Measurements from ENCODE around the gene MCRIP2. TPM values are rescaled to one million over a fixed set of nuclear protein-coding genes. Genes with fewer than 3 reads are reported as not detected.
"Not testable (repeated sequence)": the region's sequence is repeated elsewhere in the genome, so short reads cannot be mapped to it uniquely, and the experiment has no call there.

The MCRIP2 gene
- total RNA-seq, 1 experiment from 2014 or later: 69.6 TPM

- Histone ChIP-seq H3K27me3 (ENCODE audit: insufficient read depth, low read depth) (no peaks in the 10 kb centered on the region), H3K4me3 (no peak overlapping the region), H3F3A (ENCODE audit: insufficient read depth, low read depth) (peaks cover 37% of the 10 kb centered on the region), H3K9me2 (ENCODE audit: insufficient read depth) (no peaks in the 10 kb centered on the region), H3K27ac (no peak overlapping the region), H4K20me1 (ENCODE audit: insufficient read depth) (peaks cover 44% of the 10 kb centered on the region), H3K36me3 (ENCODE audit: low read depth) (no peaks in the 10 kb centered on the region), H2AFZ (no peak overlapping the region), H3K4me1 (replicated peaks; ENCODE audit: insufficient read depth) (peaks cover 40% of the 10 kb centered on the region), H3K9me3 (ENCODE audit: insufficient read depth, low read depth) (no peaks in the 10 kb centered on the region), H3K79me2 (ENCODE audit: low read depth) (peaks cover 59% of the 10 kb centered on the region), H3K4me2 (no peak overlapping the region)
- no TSS peak for BruUV-seq (replicated peaks)
- DNase-seq: no peak
- intact Hi-C loops (cut with micrococcal nuclease; ENCODE audit: unreplicated experiment): no loop called here
- no peak for TF ChIP-seq CTCF (conservative IDR thresholded peaks at IDR 0.05)
- TF ChIP-seq EZH2 (IDR thresholded peaks at IDR 0.05; ENCODE audit: low read depth): no peak
- ChIA-PET CTCF (no interaction called here), POLR2A (ENCODE audit: unreplicated experiment) (no interaction called here)
These were observed 46.5 kb upstream of the MCRIP2 start for GRCh38 chr16:595094-595528.

- no peak for DNase-seq
- no peak overlapping the region for H3K4me3 ChIP-seq
- no peak overlapping the region for H3K4me2 ChIP-seq
- intact Hi-C loops (cut with micrococcal nuclease; ENCODE audit: unreplicated experiment): no loop called here
- ChIA-PET CTCF (no interaction called here), POLR2A (ENCODE audit: unreplicated experiment) (no interaction called here)
- peaks cover 34% of the 10 kb centered on the region for H3K4me1 ChIP-seq (replicated peaks; ENCODE audit: insufficient read depth)
- TF ChIP-seq CTCF (conservative IDR thresholded peaks at IDR 0.05) (no peak), EZH2 (IDR thresholded peaks at IDR 0.05; ENCODE audit: low read depth) (no peak)
- BruUV-seq (replicated peaks): no TSS peak
- no peaks in the 10 kb centered on the region for H3K27me3 ChIP-seq (ENCODE audit: insufficient read depth, low read depth)
- H4K20me1 ChIP-seq (ENCODE audit: insufficient read depth): peaks cover 45% of the 10 kb centered on the region
- no peaks in the 10 kb centered on the region for H3K9me2 ChIP-seq (ENCODE audit: insufficient read depth)
- no peaks in the 10 kb centered on the region for H3K36me3 ChIP-seq (ENCODE audit: low read depth)
- no peak overlapping the region for H2AFZ ChIP-seq
- H3F3A ChIP-seq (ENCODE audit: insufficient read depth, low read depth): peaks cover 37% of the 10 kb centered on the region
- no peak overlapping the region for H3K27ac ChIP-seq
- H3K9me3 ChIP-seq (ENCODE audit: insufficient read depth, low read depth): no peaks in the 10 kb centered on the region
- peaks cover 50% of the 10 kb centered on the region for H3K79me2 ChIP-seq (ENCODE audit: low read depth)
These were observed 45.5 kb upstream of the MCRIP2 start for GRCh38 chr16:595942-596735.

- H3K4me1 ChIP-seq (replicated peaks; ENCODE audit: insufficient read depth): peaks cover 28% of the 10 kb centered on the region
- peaks cover 44% of the 10 kb centered on the region for H4K20me1 ChIP-seq (ENCODE audit: insufficient read depth)
- H3K9me3 ChIP-seq (ENCODE audit: insufficient read depth, low read depth): no peaks in the 10 kb centered on the region
- ChIA-PET CTCF (no interaction called here), POLR2A (ENCODE audit: unreplicated experiment) (no interaction called here)
- H3K9me2 ChIP-seq (ENCODE audit: insufficient read depth): no peaks in the 10 kb centered on the region
- DNase-seq: no peak
- H3F3A ChIP-seq (ENCODE audit: insufficient read depth, low read depth): peaks cover 33% of the 10 kb centered on the region
- H3K4me3 ChIP-seq: no peak overlapping the region
- H2AFZ ChIP-seq: no peak overlapping the region
- BruUV-seq (replicated peaks): no TSS peak
- TF ChIP-seq EZH2 (IDR thresholded peaks at IDR 0.05; ENCODE audit: low read depth) (no peak), CTCF (conservative IDR thresholded peaks at IDR 0.05) (no peak)
- H3K4me2 ChIP-seq: no peak overlapping the region
- H3K27me3 ChIP-seq (ENCODE audit: insufficient read depth, low read depth): no peaks in the 10 kb centered on the region
- H3K36me3 ChIP-seq (ENCODE audit: low read depth): no peaks in the 10 kb centered on the region
- H3K27ac ChIP-seq: no peak overlapping the region
- H3K79me2 ChIP-seq (ENCODE audit: low read depth): peaks cover 47% of the 10 kb centered on the region
- intact Hi-C loops (cut with micrococcal nuclease; ENCODE audit: unreplicated experiment): no loop called here
These were observed 44.9 kb upstream of the MCRIP2 start for GRCh38 chr16:596736-597060.

- H3K4me2 ChIP-seq; H2AFZ ChIP-seq; H3K9me2 ChIP-seq (ENCODE audit: insufficient read depth); H3K9me3 ChIP-seq (ENCODE audit: insufficient read depth, low read depth); H3K36me3 ChIP-seq (ENCODE audit: low read depth); H3K4me3 ChIP-seq; CTCF ChIA-PET; H3K27ac ChIP-seq; H3K27me3 ChIP-seq (ENCODE audit: insufficient read depth, low read depth); POLR2A ChIA-PET (ENCODE audit: unreplicated experiment); intact Hi-C loops (cut with micrococcal nuclease; ENCODE audit: unreplicated experiment); DNase-seq; BruUV-seq (replicated peaks): not testable (repeated sequence)
- H4K20me1 ChIP-seq (ENCODE audit: insufficient read depth): peaks cover 37% of the 10 kb centered on the region
- H3K4me1 ChIP-seq (replicated peaks; ENCODE audit: insufficient read depth): peaks cover 19% of the 10 kb centered on the region
- H3F3A ChIP-seq (ENCODE audit: insufficient read depth, low read depth): peaks cover 23% of the 10 kb centered on the region
- H3K79me2 ChIP-seq (ENCODE audit: low read depth): peaks cover 43% of the 10 kb centered on the region
These were observed 44.0 kb upstream of the MCRIP2 start for GRCh38 chr16:597655-598054.
